Putamen (tissue), 1 donor: ENCODE measurements around the gene POLR2J2.
A peak's percentile ranks its signal among the peaks of the same experiment; 100 is the strongest.
"Not testable (repeated sequence)": the region's sequence is repeated elsewhere in the genome, so short reads cannot be mapped to it uniquely, and the experiment has no call there.

Experiments
- DNase-seq: peaks from one replicate; pipeline ENCODE4 v3.0.0-alpha.2; 2016; ENCODE audit warnings: low spot score

POLR2J2 gene

DNA sequence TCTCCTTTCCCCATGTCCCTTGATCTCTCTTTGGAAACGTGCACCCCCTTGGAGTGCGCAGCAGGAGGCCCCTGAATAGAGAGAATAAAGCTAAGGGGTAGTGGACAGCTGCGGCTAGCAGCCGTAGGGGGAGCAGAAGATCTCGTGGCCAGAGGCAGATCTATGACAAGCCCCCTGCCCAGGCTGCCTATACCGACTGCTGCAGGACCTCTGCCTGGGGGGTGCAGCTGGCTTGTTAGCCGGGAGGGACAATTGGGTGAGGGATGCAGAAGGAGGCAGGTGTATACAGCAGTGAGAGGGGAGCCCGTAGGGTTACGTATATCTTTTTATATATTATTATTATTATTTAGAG, 469 bp upstream of the POLR2J2 start:
- DNase-seq, result not testable (repeated sequence)

DNA sequence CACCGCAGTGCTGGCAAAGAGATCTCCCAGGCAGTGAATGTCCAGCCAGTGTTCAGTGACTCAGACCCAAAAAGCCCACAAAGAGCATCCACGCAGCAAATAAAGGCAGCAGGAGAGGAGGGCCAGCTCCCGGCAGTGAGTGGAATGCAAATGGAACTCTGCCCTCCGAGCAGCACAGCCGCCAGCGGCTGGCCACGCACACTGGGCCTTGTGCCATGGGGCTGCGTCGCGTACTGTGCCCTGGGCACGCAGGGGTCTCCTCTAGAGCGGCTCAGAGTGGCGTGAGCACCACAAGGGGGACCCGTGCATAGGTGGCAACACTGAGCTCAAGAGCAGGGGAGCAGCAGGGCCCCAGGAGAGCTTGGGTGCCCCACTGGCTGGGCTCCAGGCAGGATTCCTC, 3.9 kb downstream of the POLR2J2 start:
- DNase-seq, result not testable (repeated sequence)

DNA sequence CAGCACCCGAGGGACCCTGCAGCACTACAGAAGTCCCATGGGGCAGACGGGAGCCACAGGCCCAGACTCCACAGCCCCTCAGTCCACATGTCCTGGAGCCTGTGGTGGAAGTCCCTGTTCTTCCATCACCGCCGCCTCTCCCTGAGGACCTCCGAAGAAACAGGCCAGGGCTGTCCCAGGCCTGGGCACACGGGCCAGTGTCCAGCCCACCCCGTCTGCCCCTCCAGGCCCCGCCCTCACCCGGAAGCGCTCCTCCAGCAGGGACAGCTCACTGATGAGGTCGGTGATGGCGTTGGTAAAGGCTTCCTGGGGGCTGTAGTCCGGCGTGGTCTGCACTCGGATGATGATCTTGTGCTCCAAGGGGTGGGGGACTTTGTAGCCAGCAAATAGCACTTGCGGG, 4.6 kb downstream of the POLR2J2 start:
- DNase-seq, result not testable (repeated sequence)

DNA sequence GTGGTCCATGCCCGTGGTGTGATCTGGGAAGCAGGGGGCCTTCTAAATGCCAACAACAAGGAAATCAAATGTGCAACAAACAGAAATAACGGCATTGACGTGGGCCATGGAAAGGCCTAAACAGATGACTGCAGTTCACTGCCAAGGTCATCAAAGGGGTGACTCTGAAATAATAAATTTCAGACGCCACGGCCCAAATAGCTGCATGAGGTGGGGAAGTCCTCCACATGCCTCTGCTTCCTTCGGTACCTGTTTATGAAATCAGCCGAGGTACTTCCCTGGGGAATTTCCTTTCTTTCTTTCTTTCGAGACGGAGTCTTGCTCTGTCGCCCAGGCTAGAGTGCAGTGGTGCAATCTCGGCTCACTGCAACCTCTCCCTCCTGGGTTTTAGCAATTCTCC, 6.7 kb downstream of the POLR2J2 start:
- not testable (repeated sequence) for DNase-seq

DNA sequence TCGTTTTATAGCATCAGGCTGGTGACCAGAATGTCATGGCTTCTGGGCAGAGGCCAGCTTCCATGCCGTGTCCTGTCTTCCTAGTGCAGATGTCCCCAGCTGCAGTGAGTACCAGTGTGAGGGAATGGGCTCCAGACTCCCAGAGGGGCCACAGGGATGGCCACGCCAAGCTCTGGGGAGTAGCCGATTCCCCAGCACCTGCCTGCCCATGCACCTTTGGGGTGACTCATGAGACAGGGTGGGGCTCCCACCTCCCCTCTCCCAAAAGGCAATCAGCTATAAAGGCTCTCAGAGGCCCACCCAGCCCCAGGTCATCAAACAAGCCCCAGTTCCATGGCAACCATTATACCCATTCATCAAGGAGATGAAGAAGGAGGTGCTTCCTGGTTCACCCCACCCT, 21.5 kb downstream of the POLR2J2 start, which contains the start of gene SPDYE2B:
Gene SPDYE2B (plus strand): TSS at position 396 of the 400 bp plus-strand sequence. CDS start 2,030 bp downstream, outside the sequence.
- not testable (repeated sequence) for DNase-seq

DNA sequence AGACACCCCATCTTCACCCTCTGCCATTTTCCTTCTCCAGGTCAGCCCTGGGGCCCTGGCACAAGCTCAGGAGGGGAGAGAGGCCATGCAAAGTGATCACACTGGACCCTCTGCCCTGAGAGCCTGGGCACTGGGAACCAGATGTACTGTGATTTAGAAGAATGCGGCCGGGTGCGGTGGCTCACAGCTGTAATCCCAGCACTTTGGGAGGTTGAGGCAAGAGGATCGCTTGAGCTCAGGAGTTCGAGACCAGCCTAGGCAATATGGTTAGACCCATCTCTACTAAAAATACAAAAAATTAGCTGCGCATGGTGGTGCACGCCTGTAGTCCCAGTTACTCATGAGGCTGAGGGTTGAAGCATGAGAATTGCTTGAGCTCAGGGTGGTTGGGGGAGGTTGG, 23.6 kb downstream of the POLR2J2 start:
- DNase-seq, result not testable (repeated sequence)

DNA sequence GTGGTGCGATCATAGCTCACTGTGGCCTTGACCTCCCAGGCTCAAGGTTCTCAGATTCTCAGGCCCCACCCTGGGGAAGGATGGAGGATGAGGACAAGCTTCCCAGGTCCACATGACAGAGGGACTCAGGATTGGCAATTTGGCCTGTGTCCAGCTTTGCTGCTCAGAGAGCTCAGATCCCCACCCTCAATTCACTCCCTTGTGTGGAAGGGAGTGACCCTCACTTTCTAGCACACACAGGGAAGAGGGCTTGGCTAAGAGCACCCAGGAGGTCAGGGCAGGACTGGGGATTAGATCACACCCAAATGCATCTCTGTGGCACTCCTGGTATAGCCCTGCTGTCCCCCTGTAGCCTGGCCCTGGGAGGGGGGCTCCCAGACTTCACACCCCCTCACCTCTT, 28.1 kb downstream of the POLR2J2 start:
- not testable (repeated sequence) for DNase-seq

DNA sequence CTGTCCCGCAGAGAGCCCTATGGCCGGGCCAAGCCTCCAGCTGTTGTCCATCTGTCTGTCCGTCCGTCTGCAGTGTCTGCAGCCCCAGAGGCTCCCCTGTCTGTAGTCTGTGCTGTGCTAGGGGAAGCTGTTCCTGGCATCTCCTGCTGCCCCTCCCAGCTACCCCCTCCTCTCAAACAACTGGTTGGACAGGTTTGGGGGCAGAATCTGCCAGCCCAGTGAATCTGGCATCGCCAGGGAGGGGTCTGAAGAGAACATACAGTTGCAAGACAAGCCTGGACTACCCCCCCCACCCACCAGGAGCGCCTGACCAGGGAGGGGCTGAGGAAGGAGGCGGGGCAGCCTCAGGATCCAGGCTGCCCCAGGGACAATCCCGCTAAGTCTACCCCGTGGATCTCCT, 28.8 kb downstream of the POLR2J2 start, which contains the start of gene UPK3BL1:
Gene UPK3BL1 (minus strand): TSS at position 101 of the 400 bp plus-strand sequence. CDS start 50 bp downstream, at position 51.
- not testable (repeated sequence) for DNase-seq

DNA sequence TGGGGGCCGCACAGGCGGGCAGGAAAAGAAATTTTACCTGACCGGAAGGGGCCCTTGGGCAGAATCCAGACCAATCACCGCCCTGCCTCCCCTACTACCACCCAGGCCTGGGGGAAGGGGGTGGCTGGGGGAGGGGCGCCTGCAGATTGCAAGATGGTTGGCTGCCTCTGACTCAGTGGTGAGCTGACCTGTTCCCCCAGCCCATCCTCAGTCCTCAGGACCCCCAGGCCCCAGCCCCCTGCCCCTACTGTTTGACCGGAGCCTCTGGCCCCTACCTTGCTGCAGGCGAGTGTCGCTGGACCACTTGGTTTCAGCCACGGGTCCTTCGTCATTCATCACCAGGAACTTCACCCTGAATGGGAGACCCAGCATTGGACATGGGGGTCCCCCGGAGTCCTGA, 32.6 kb downstream of the POLR2J2 start:
- DNase-seq, result not testable (repeated sequence)

DNA sequence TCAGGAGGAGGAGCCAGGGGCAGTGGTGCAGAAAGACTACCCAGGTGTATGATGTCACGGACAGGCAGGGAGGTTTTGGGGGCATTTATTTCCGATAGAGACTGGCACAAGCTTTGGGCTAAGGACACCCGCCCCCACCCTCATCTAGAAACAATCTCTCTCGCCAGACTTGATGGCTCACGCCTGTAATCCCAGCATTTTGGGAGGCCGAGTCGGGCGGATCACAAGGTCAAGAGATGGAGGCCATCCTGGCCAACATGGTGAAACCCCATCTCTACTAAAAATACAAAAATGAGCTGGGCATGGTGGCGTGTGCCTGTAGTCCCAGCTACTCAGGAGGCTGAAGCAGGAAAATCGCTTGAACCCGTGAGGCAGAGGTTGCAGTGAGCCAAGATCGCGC, 34.5 kb downstream of the POLR2J2 start:
- not testable (repeated sequence) for DNase-seq

DNA sequence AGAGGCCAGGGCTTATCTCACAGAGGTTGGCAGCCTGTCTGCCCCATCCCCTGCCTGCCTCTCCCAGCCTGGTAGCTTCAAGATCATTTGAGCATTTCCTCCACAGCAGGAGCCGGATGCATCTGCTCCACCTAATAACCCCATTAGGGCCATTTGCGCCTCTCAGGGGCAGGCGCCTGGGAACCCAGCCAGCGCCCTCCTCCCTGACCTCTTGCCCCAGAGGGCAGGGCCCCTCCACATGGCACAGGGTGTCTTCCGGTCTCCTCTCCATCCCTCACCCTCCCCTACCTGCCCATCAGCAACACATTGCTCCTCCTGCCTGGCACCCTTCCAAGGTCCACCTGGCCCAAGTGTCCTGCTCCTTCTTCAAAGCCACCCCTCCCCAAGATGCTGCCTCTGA, 36.1 kb downstream of the POLR2J2 start:
- DNase-seq, result not testable (repeated sequence)

DNA sequence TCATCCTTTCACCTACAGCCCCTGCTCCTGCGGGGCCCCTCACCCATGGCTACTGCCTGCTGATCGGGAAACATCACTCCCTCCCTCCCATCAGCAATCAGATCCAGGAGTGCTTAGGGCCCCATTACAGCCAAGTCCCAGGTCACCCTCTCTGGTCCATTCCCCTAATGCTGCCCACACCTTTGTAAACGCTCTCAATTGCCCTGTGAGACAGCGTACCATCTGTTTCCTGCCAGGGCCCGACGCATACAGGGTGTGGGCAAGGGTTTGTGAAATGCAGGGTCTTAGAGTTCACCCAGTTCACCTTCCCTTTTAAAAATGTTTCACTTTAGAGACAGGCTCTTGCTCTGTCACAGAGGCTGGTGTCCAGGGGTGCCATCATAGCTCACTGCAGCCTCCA, 37.2 kb downstream of the POLR2J2 start:
- not testable (repeated sequence) for DNase-seq

DNA sequence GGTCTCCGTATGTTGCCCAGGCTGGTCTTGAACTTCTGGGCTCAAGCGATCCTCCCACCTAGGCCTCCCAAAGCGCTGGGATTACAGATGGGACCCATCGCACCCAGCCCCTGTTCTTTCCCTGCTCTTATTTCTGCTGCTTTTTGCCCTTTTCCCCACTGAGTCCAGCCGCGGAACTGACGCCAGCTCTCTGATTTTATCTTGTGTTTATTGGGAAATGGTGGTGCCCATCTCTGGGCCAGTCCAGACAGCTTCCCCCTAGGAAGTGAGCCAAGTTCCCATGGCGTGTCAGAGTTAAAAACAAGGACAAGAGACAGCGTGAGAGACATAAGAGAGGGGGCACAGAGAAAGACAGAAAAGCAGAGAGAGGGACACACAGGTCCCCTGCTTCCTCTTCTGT, 40.8 kb downstream of the POLR2J2 start:
- DNase-seq, result not testable (repeated sequence)

DNA sequence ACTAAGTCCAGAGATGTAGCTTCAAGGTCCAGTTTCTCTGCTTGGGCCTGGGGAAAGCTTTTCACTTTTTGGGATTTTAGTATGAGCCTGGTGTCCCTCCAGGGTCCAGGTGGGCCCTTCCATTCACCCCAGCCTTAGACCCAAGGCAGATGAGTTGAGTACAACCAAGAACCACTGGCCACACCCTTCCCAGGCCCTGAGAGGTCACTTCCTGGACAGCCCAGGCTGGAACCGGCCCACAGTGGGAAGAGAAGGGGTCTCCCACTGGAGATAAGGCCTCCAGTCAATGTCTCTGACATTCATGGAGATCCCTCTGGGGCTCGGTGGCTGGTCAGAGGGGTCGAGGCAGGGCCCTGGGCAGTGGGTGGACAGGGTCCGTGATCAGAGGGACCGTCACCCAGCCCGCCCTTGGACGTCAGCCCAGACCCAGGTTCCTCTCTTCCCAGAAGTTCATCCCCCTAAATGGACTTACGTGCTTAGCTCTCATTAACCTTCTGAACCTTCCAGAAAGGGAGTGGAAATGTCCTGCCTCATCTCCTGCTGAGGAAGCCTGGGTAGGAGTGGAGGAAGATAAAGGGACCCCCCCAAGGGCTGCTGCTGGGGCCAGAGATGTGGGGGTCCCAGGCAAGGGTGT, 44.1 kb downstream of the POLR2J2 start:
- DNase-seq, result not testable (repeated sequence)

DNA sequence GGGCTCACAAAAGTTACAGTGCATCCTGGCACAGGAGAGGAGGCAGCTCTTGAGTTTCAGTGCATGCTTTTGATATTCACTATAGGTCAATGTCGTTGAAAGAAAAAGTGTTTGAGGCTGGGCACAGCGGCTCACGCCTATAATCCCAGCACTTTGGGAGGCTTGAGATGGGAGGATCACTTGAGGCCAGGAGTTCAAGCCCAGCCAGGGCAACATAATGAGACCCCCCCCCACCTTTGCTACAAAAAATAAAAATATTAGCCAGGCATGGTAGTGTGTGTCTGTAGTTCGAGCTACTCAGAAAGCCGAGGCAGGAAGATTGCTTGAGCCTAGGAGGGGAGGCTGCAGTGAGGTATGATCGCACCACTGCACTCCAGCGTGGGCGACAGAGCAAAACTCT, 53.3 kb downstream of the POLR2J2 start:
- DNase-seq, result not testable (repeated sequence)

DNA sequence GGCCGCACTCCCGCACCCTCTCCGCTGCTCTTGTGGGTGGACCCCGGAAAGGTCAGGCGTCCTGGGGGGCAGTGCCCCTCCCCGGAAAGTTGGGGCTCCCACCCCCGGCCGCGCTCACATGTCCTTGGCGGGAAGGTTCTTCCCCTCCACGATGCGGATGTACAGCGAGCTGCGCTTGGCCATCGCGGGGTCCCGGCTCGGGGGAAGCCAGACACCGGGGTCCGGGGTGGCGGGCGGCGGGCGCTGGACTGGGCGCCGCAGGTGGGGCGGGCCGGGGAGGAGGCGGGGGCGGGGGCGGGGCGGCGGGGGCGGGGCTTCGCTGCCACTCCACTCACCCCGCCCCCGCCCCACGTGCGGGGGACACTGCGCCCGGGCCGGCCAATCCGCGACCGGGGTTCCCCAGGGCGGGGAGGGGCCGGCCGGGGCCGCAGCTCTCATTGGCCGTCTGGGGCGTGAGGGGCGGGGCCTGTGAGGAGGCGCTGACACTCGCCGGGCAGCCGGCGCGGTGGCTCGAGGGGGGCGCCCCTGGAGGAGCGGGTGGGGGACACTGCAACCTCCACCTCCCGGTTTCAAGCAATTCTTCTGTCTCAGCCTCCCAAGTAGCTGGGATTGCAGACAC, 54.8 kb downstream of the POLR2J2 start, which contains the start of gene RASA4:
Gene RASA4 (minus strand): TSS at position 250 of the 619 bp plus-strand sequence. CDS start 67 bp downstream, at position 183.
- peak; percentile 23 for DNase-seq
